RWPE2 (cell line): Measurements from ENCODE around the gene PRKCE.
A peak's percentile ranks its signal among the peaks of the same experiment; 100 is the strongest.

ENCODE experiments used
- ATAC-seq: fragments of 200-7000 bp; cut with Tn5 transposase; 3 replicates; pipeline ENCODE4 v1.9.1; 2021; ENCODE audit warnings: low read depth
- DNase-seq: peaks from one replicate; pipeline ENCODE4 v3.0.0-alpha.2; 2020; ENCODE audit warnings: low spot score
- H3K27ac ChIP-seq: fragments of 450-650 bp; 2 replicates; pipeline ENCODE4 v1.5.1; 2017; ENCODE audit warnings: mild to moderate bottlenecking; ENCODE audit not compliant: poor library complexity, severe bottlenecking
- H3K27me3 ChIP-seq: fragments of 250-450 bp; sonication (Bioruptor Pico); 2 replicates; pipeline ENCODE4 v1.5.1; 2021; ENCODE audit warnings: mild to moderate bottlenecking, moderate library complexity; ENCODE audit not compliant: insufficient read depth, poor library complexity, severe bottlenecking
- H3K36me3 ChIP-seq: fragments of 250-450 bp; sonication (Bioruptor Pico); 2 replicates; pipeline ENCODE4 v1.5.1; 2020; ENCODE audit warnings: low read depth, mild to moderate bottlenecking, moderate library complexity
- H3K4me1 ChIP-seq: fragments of 250-450 bp; sonication (Bioruptor Pico); 2 replicates; pipeline ENCODE4 v1.5.1; 2021; ENCODE audit warnings: mild to moderate bottlenecking, moderate library complexity; ENCODE audit not compliant: insufficient read depth, poor library complexity, severe bottlenecking
- H3K4me3 ChIP-seq: fragments of 250-450 bp; sonication (Bioruptor Pico); 2 replicates; pipeline ENCODE4 v1.5.1; 2021; ENCODE audit warnings: mild to moderate bottlenecking, moderate library complexity; ENCODE audit not compliant: severe bottlenecking
- H3K9me3 ChIP-seq: fragments of 250-450 bp; sonication (Bioruptor Pico); 2 replicates; pipeline ENCODE4 v1.5.1; 2021; ENCODE audit warnings: mild to moderate bottlenecking, moderate library complexity; ENCODE audit not compliant: severe bottlenecking
- TF ChIP-seq, protein P1 (sequence below): fragments of 450-650 bp; IDR thresholded peaks from one replicate; pipeline ENCODE4 v1.5.1; 2017; ENCODE audit warnings: mild to moderate bottlenecking, moderate library complexity; ENCODE audit not compliant: poor library complexity, severe bottlenecking

Gene PRKCE

DNA sequence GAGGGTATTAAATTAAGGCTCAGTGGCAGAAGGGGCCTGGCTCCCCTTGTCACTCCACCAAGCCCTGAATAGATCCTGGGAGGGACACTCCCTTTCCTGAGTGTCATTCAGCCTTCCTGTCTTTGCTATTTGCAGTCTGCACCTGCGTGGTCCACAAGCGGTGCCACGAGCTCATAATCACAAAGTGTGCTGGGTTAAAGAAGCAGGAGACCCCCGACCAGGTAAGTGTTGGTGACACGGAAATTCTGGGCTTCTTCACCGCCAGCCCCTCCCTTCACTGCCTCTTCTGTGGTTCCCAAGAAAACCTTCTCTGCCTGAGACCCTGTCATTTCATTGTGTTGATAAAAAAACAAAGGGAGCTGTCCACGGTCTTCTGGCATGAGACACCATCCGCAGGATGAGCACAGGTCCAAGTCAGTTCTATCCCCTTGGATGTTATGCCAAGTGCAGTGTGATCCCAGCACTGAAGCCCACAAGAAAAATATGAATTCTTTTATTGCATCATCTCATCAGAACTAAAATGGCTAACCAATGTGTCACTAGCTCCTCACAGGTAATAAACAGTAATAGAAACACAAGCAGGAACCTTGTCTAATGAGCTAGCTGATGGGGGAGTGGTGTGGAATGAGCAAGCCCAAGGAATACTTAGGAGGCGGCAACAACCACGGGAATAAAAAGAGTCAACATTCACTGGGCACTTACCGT is 328.8 kb downstream of the PRKCE start:
- no peak for DNase-seq
- Histone ChIP-seq H3K27ac (no peak overlapping the region), H3K4me3 (no peak overlapping the region), H3K9me3 (no peaks in the 10 kb centered on the region), H3K4me1 (no peaks in the 10 kb centered on the region), H3K36me3 (no peaks in the 10 kb centered on the region), H3K27me3 (no peaks in the 10 kb centered on the region)
- ATAC-seq: 0 out of 3 replicates have a peak, but pooled peaks have one; percentile 17
- TF ChIP-seq, protein P1, sequence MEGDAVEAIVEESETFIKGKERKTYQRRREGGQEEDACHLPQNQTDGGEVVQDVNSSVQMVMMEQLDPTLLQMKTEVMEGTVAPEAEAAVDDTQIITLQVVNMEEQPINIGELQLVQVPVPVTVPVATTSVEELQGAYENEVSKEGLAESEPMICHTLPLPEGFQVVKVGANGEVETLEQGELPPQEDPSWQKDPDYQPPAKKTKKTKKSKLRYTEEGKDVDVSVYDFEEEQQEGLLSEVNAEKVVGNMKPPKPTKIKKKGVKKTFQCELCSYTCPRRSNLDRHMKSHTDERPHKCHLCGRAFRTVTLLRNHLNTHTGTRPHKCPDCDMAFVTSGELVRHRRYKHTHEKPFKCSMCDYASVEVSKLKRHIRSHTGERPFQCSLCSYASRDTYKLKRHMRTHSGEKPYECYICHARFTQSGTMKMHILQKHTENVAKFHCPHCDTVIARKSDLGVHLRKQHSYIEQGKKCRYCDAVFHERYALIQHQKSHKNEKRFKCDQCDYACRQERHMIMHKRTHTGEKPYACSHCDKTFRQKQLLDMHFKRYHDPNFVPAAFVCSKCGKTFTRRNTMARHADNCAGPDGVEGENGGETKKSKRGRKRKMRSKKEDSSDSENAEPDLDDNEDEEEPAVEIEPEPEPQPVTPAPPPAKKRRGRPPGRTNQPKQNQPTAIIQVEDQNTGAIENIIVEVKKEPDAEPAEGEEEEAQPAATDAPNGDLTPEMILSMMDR: no peak

DNA sequence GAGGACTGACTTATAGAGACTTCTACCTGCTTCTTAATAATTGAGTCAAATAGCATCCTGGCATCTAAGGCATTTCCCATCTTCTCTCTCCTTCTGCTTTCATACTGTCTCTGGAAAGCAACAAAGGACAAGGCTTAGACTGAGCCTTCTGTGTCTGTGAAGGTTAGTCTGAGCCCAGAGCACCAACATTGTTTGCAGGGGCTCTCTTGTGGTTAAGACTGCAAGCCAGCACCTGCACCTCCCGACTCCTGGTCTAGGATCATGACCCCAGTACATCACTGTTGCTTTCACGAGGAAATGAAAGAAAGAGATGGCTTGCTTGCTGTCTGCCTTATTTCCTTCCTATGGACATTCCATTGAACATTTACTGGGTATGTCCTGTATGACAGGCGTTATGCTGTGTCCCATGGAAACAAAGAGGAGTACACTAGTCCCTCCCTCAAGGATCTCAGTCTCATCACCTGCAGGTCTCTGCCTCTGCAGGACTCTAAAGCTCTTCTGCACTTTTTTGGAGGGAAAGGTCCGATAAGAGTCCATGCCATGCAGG is 330.0 kb downstream of the PRKCE start:
- H3K4me1 ChIP-seq: no peaks in the 10 kb centered on the region
- no peak overlapping the region for H3K4me3 ChIP-seq
- TF ChIP-seq, protein P1: no peak
- no peaks in the 10 kb centered on the region for H3K36me3 ChIP-seq
- H3K27me3 ChIP-seq: no peaks in the 10 kb centered on the region
- H3K27ac ChIP-seq: no peak overlapping the region
- H3K9me3 ChIP-seq: no peaks in the 10 kb centered on the region
- DNase-seq (no peak), ATAC-seq (no peak)

DNA sequence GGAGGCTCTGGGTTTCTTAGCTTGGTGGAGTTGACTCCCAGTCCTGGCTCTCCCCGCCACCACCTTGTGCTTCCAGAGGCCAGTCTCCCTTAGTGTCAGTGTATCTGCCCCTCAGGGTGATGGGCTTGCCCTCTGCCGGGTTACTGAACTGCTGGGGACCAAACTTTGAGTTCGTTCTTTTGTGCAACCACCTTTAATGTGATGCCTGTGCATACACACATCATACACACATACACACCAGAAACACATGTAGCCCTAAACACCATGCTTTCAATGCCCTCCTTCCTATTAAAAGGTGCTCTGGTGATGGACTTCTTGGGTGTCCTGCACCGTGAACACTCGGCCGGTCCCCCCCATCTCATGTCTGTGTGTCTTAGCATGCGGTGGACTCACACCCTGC is 330.6 kb downstream of the PRKCE start:
- H3K9me3 ChIP-seq: no peaks in the 10 kb centered on the region
- H3K36me3 ChIP-seq: no peaks in the 10 kb centered on the region
- ATAC-seq: no peak
- DNase-seq: no peak
- no peak overlapping the region for H3K4me3 ChIP-seq
- no peaks in the 10 kb centered on the region for H3K4me1 ChIP-seq
- TF ChIP-seq, protein P1: no peak
- no peaks in the 10 kb centered on the region for H3K27me3 ChIP-seq
- H3K27ac ChIP-seq: no peak overlapping the region

DNA sequence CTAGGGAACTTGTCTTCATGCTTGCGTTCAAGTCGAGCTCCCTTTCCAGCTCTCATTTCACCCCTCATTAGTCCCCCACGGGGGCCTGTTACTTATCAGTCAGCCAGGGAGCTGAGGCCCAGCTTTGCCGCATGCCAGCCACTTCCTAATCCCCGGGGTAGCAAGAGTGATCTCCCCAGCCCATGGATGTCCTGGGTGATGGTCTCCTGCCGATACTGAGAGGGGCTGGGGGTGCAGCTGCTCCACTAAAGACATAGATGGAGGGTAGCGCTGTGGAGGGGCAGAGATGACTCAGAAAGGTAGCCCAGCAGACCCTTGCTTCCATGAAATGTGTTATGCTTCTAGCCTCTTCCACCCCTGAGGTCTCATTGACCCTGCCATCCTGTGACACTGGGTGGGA is 331.7 kb downstream of the PRKCE start:
- TF ChIP-seq, protein P1: no peak
- Histone ChIP-seq H3K27ac (no peak overlapping the region), H3K9me3 (no peaks in the 10 kb centered on the region), H3K4me1 (no peaks in the 10 kb centered on the region), H3K36me3 (no peaks in the 10 kb centered on the region), H3K27me3 (no peaks in the 10 kb centered on the region), H3K4me3 (no peak overlapping the region)
- DNase-seq (no peak), ATAC-seq (no peak)

DNA sequence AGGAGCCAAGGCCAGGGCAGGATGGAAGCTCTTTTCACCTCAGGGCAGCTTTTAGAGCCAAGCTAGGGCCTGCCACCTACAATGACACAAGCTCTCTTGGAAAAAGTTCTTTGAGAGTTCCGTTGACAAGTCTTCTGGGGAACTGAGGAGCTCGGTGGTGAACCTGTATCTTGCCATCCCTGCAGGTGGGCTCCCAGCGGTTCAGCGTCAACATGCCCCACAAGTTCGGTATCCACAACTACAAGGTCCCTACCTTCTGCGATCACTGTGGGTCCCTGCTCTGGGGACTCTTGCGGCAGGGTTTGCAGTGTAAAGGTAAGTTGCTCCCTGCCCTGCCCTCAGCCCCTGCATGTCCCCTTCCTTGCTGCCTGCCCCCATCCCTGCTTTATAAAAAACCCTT is 332.9 kb downstream of the PRKCE start:
- Histone ChIP-seq H3K36me3 (no peaks in the 10 kb centered on the region), H3K27me3 (no peaks in the 10 kb centered on the region), H3K9me3 (no peaks in the 10 kb centered on the region), H3K4me1 (no peaks in the 10 kb centered on the region), H3K4me3 (no peak overlapping the region), H3K27ac (no peak overlapping the region)
- TF ChIP-seq, protein P1: no peak
- ATAC-seq: no peak
- no peak for DNase-seq
